AG08396 (cell line): ENCODE measurements around the gene MYL6.
"Not testable (repeated sequence)": the region's sequence is repeated elsewhere in the genome, so short reads cannot be mapped to it uniquely, and the experiment has no call there.

Source experiments
- DNase-seq: peaks from one replicate; pipeline ENCODE4 v3.0.0; 2012; ENCODE audit warnings: low spot score, mixed read lengths

The MYL6 gene

GRCh38 chr12:56158029-56158925, at the start of gene MYL6:
Gene MYL6 (plus strand): TSS chr12:56158359. CDS start chr12:56158402, 43 bp downstream.
- peak; percentile 93 for DNase-seq

- DNase-seq = no peak
Observed at GRCh38 chr12:56110571-56110970, 47.6 kb upstream of the MYL6 start.

GRCh38 chr12:56114084-56114483, 44.1 kb upstream of the MYL6 start:
- DNase-seq = no peak

GRCh38 chr12:56115329-56115728, 42.8 kb upstream of the MYL6 start:
- DNase-seq = no peak

GRCh38 chr12:56116267-56117081, 41.7 kb upstream of the MYL6 start, which contains the start of gene RPL41:
Gene RPL41 (plus strand): TSS chr12:56116633.
- DNase-seq = peak; percentile 83

GRCh38 chr12:56117082-56117706, 41.0 kb upstream of the MYL6 start:
- not testable (repeated sequence) for DNase-seq

- DNase-seq = peak; percentile 96
Observed at GRCh38 chr12:56117778-56118687, 40.1 kb upstream of the MYL6 start, which contains the start of gene ZC3H10. Gene ZC3H10 (plus strand): TSS chr12:56118266. CDS start chr12:56120563, 2,297 bp downstream.

- no peak for DNase-seq
Observed at GRCh38 chr12:56118688-56119357, 39.3 kb upstream of the MYL6 start.

GRCh38 chr12:56119361-56119796, 38.8 kb upstream of the MYL6 start:
- DNase-seq = peak; percentile 89

GRCh38 chr12:56120158-56120846, 37.9 kb upstream of the MYL6 start:
- DNase-seq = no peak

GRCh38 chr12:56121204-56121870, 36.8 kb upstream of the MYL6 start:
- no peak for DNase-seq

GRCh38 chr12:56122637-56123036, 35.5 kb upstream of the MYL6 start:
- DNase-seq = no peak

- DNase-seq = no peak
Observed at GRCh38 chr12:56124133-56124532, 34.0 kb upstream of the MYL6 start.

- DNase-seq = no peak
Observed at GRCh38 chr12:56126732-56127239, 31.4 kb upstream of the MYL6 start.

GRCh38 chr12:56127485-56127887, 30.7 kb upstream of the MYL6 start:
- DNase-seq = no peak

- DNase-seq = peak; percentile 98
Observed at GRCh38 chr12:56127888-56128669, 30.1 kb upstream of the MYL6 start, which contains the start of gene ESYT1. Gene ESYT1 (plus strand): TSS chr12:56128267. CDS start chr12:56128320, 53 bp downstream.

- DNase-seq = peak; percentile 44
Observed at GRCh38 chr12:56128670-56129205, 29.4 kb upstream of the MYL6 start.
